Right ventricle myocardium superior (tissue), 1 donor: ENCODE results near the gene ST3GAL5. TPM values are rescaled to one million over a fixed set of nuclear protein-coding genes. Genes with fewer than 3 reads are reported as not detected.
"Not testable (repeated sequence)": the region's sequence is repeated elsewhere in the genome, so short reads cannot be mapped to it uniquely, and the experiment has no call there.

Source experiments
- ATAC-seq: fragments of 200-7000 bp; cut with Tn5 transposase; one replicate; pipeline ENCODE4 v1.9.1; 2020; ENCODE audit warnings: mild to moderate bottlenecking; ENCODE audit not compliant: poor library complexity
- DNase-seq: peaks from one replicate; pipeline ENCODE4 v3.0.0-alpha.2; 2020
- intact Hi-C: fragments of 100-400 bp; cut with DNase I; formaldehyde crosslinking; loops from one replicate; pipeline ENCODE4 v1.11.2; 2022
- total RNA-seq: library from RNA; stranded (reverse); fragmentation: NEBNext Ultra II Directional; extraction: Animal tissue kit (Norgen Biotek cat#: 25700); gene quantifications from one replicate; pipeline ENCODE4 v1.2.1, GENCODE V29; 2021
- donor health status: DM: no; HTN: yes; CAD: no; lungs with severe emphysema.

The ST3GAL5 gene
- total RNA-seq, 1 donor from 2014 or later: 5.0 TPM

DNA sequence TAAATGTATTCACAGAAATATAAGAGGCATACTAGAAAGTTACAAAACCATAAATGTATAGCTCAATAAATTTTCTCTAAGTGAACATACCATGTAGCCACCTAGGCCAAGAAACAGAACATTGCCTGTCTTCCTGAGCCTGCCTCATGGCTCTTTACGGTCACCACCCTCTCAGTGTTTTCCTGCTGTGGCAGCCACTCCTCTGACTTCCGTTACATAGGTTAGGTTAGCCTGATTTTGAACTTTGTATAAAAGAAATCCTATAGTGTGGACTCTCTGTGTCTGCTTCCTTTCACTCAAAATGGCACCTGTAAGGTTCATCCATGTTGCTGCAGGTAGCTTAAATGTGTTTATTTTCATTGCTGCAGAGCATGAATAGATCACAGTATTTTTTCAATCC is 11.6 kb upstream of the ST3GAL5 start:
- intact Hi-C loops: no loop called here
- ATAC-seq: no peak
- DNase-seq: no peak

DNA sequence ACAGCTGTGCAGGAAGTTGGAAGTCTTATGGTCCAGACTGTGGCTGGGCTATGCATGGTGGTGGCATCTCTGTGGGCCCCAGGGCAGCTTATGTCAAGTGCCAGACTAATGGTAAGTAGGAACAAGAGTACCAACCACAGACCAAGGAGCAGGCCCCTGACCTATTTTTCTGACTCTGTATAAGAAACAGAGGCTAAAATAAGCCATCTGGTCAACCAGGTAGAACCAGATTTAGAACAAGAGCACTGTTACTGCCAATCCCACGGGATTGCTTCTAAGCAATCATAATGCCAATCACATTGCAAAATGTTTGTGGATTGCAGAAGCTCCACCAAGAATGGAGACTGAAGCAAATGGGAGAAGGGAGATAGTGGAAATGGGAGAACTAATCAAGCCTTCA is 11.1 kb upstream of the ST3GAL5 start:
- ATAC-seq (no peak), DNase-seq (no peak)
- intact Hi-C loops: no loop called here

DNA sequence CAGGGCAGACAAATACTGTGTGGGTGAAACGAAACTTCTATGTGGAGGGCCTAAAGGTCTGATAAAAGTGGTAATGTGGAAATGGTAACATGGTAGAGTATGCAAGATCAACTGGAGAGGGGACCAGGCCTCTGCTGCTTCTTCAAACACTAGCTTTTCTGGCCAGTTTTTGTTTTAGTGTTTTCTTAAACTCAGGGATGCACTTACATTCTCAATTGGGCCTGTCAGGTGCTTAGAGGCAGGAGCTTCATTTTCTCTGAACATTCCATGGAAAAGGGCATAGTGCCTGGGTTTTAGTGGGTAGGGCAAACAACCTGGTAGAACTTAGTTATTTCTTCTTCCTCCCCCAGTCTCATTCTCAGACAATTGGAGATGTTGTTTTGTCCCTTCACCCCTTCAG is 10.5 kb upstream of the ST3GAL5 start:
- DNase-seq (no peak), ATAC-seq (no peak)
- intact Hi-C loops: no loop called here

DNA sequence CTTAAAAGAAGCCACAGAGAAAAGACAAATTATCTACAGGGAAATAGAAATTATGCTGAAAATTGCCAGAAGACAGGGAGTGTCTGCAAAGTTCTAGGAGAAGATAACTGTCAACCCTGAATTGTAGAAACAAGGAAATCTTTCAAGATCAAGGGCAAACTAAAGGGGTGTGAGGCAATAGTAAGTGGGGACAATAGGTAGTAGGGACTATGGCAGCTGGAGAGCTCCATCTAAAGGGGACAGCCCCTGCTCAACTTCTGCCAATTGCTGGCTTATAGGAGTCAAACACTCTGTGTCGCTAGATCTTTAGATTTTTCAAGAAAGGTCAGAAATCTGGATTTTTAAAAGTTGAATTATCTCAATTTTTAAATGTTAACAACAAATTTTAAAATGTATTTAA is 10.1 kb upstream of the ST3GAL5 start:
- ATAC-seq (no peak), DNase-seq (no peak)
- intact Hi-C loops: no loop called here

- DNase-seq, intact Hi-C loops, ATAC-seq: not testable (repeated sequence)
Observed at GRCh38 chr2:85894554-85895278, 5.9 kb upstream of the ST3GAL5 start.

DNA sequence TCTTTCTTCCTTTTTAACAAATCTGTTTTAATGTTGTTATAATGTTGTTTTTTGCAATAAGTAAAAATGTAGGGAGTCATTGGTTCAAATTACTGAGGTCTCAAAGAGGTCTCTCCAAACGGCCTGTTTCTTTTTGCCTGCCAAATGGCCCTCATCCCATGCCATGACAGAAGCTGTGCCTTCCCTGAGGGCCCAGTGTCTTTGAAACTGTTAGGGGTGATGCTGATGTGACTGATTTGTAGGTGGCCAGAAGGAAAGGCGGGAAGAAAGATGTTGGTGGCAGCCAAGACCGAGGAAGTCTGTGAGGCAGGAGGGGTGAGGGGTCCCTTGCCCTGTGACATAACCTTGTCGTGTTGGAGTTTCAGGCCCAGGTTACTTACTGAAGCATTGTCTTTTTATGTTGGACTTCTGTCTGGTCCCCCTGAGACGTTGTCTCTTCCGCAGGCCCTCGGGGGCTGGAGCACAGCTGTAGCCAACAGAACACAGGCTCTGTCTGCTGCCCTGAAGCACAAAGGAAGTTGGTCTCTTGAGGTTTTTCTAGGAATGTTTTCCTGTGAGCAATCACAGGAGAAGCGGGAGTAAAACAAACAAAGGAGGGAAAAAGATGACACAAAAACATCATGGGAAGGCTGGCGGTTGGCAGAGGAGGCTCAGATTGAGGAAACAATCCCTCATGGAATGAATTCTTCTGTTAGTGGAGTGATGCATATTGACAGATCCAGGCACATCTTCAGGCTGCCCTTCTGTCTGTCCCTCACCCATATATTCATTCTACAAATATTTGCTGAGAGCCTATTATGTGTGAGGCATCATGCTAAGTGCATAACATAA is 4.9 kb upstream of the ST3GAL5 start:
- intact Hi-C loops: no loop called here
- no peak for DNase-seq
- ATAC-seq: no peak

- ATAC-seq (no peak), DNase-seq (no peak)
- intact Hi-C loops: no loop called here
Observed at GRCh38 chr2:85892216-85892944, 3.6 kb upstream of the ST3GAL5 start.

DNA sequence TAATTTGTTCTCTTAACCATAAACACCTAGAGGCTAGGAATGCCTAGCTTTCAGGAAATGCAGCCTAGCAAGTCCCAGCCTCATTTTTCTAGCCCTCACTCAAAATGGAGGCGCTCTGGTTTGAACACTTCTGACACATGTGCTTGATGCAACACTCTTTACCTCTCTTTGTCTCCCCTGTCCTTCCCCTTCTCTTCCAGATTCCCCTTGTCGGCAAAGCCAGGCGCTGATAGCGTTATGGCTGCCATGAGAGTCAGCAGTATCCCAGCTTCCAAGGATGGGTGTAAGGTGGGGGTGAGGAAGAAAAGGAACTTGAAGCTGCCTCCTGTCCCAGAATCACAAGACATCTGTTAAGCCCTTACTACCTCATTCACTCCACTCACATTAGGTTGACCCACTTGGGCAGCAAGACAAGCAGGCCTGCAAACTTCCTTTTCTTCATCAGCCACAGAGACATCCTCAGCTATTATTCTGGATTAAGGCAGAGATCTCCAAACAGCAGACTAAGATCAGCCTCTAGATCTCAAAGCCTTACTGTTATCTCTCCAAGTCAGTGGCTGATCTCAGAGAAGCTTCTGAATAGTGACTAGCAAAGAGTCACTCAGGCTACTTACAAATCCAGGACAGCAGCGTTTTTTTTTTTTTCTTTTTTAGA is 1.9 kb upstream of the ST3GAL5 start:
- intact Hi-C loops: no loop called here
- ATAC-seq (no peak), DNase-seq (no peak)

GRCh38 chr2:85889627-85890281 is 964 bp upstream of the ST3GAL5 start:
- intact Hi-C loops: loop anchor here (5.0 kb wide), 1 partner anchor 193 kb away; no protein-coding TSS in a partner anchor
- ATAC-seq: peak; percentile 2
- DNase-seq: peak; percentile 57

GRCh38 chr2:85888020-85888683 is 638 bp downstream of the ST3GAL5 start:
- ATAC-seq (no peak), DNase-seq (peak; percentile 51)
- intact Hi-C loops: loop anchor here (5.0 kb wide), 1 partner anchor 194 kb away; no protein-coding TSS in a partner anchor

GRCh38 chr2:85887566-85888019 is 1.2 kb downstream of the ST3GAL5 start:
- intact Hi-C loops: loop anchor here (5.0 kb wide), 1 partner anchor 195 kb away; no protein-coding TSS in a partner anchor
- DNase-seq (peak; percentile 77), ATAC-seq (peak; percentile 50)

DNA sequence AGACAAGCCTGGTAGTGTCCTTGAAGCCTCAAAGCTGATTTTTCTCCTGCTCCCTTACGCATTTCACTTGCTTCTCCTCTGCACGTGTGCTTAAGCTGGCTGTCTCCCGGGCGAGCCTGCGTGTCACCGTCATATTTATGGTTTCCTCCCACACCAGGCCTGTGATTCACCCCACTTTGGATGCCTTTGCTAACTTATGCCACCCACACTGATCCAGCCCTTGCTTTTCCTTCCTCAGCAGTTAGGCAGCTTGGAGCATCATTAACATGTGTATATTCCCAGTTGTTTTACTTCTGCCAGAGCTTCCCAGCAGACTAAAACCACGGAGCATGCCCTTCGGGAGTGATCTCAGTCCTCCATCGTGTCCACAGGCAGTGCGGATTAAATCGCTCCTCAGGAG is 2.2 kb downstream of the ST3GAL5 start:
- no peak for ATAC-seq
- no peak for DNase-seq
- intact Hi-C loops: loop anchor here (5.0 kb wide), 1 partner anchor 196 kb away; no protein-coding TSS in a partner anchor

DNA sequence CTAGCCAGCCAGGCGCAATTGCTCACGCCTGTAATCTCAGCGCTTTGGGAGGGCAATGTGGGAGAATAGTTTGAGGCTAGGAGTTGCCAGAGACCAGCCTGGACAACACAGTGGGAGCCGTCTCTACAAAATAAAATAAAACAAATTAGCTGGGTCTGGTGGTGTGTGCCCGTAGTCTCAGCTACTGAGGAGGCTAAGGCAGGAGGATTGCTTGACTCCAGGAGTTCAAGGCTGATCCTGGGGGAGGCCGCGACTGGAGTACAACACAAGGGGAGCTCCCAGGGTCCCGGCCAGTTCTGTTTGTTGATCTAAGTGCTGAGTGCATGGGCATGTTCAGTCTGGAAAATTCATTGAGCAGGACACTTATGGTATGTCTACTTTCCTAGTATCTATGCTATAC is 2.6 kb downstream of the ST3GAL5 start:
- ATAC-seq (no peak), DNase-seq (no peak)
- intact Hi-C loops: loop anchor here (5.0 kb wide), 1 partner anchor 196 kb away; no protein-coding TSS in a partner anchor

- intact Hi-C loops, ATAC-seq, DNase-seq: not testable (repeated sequence)
Observed at GRCh38 chr2:85881781-85882180, 7.0 kb downstream of the ST3GAL5 start.

- intact Hi-C loops, ATAC-seq, DNase-seq: not testable (repeated sequence)
Observed at GRCh38 chr2:85880716-85881328, 8.0 kb downstream of the ST3GAL5 start.

- ATAC-seq (no peak), DNase-seq (no peak)
- intact Hi-C loops: no loop called here
Observed at GRCh38 chr2:85878719-85879370, 9.9 kb downstream of the ST3GAL5 start.
